NB4 (cell line): ENCODE results near the gene GALM.
A peak's percentile ranks its signal among the peaks of the same experiment; 100 is the strongest.

Source experiments
- CTCF ChIP-seq: IDR thresholded peaks from one replicate; pipeline ENCODE4 v1.5.1; 2012; ENCODE audit warnings: low read depth, low read length
- MYC ChIP-seq: IDR thresholded peaks from 2 replicates; pipeline ENCODE4 v1.6.1; 2011; ENCODE audit warnings: low read depth, low read length
- POLR2A ChIP-seq: IDR thresholded peaks from 2 replicates; pipeline ENCODE4 v1.6.1; 2011; ENCODE audit warnings: mild to moderate bottlenecking; ENCODE audit not compliant: insufficient read length; ENCODE audit errors: extremely low read depth
- TF ChIP-seq, protein P1 (sequence below): IDR thresholded peaks from 2 replicates; pipeline ENCODE4 v1.6.1; 2011; ENCODE audit warnings: low read depth, low read length

GRCh38 chr2:38622210-38622609 lies 43.7 kb upstream of the GALM start:
- TF ChIP-seq CTCF: no peak
- TF ChIP-seq MYC: no peak
- no peak for TF ChIP-seq POLR2A
- TF ChIP-seq, protein P1, sequence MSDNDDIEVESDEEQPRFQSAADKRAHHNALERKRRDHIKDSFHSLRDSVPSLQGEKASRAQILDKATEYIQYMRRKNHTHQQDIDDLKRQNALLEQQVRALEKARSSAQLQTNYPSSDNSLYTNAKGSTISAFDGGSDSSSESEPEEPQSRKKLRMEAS: 0 out of 2 replicates have a peak, but pooled peaks have one; percentile 12
